DOHH2 (cell line): ENCODE results near the gene NCKAP5.

ENCODE experiments used
- H3F3A ChIP-seq: fragments of 200-600 bp; sonication (generic), shearing (Covaris generic); 2 replicates; pipeline ENCODE4 v1.6.0; 2016; ENCODE audit warnings: antibody characterized with exemption, mild to moderate bottlenecking; ENCODE audit not compliant: control insufficient read depth, insufficient read depth
- H3K27ac ChIP-seq: fragments of 200-600 bp; sonication (generic); 2 replicates; pipeline ENCODE4 v1.5.1; 2014; ENCODE audit warnings: low read depth, mild to moderate bottlenecking, low read length, moderate library complexity
- H3K27me3 ChIP-seq: fragments of 200-600 bp; sonication (generic); 2 replicates; pipeline ENCODE4 v1.6.1; 2014; ENCODE audit warnings: mild to moderate bottlenecking, low read length, mixed read lengths; ENCODE audit not compliant: control insufficient read depth
- H3K36me3 ChIP-seq: fragments of 200-600 bp; sonication (generic); 2 replicates; pipeline ENCODE4 v1.6.1; 2014; ENCODE audit warnings: mild to moderate bottlenecking, low read length, moderate library complexity, mixed read lengths; ENCODE audit not compliant: control insufficient read depth
- H3K4me1 ChIP-seq: fragments of 200-600 bp; sonication (generic); 2 replicates; pipeline ENCODE4 v1.6.1; 2014; ENCODE audit warnings: mild to moderate bottlenecking, low read length, mixed read lengths; ENCODE audit not compliant: control insufficient read depth
- H3K4me2 ChIP-seq: fragments of 200-600 bp; sonication (generic); 2 replicates; pipeline ENCODE4 v1.6.0; 2014; ENCODE audit warnings: mild to moderate bottlenecking, low read length, moderate library complexity
- H3K4me3 ChIP-seq: fragments of 200-600 bp; sonication (generic); 2 replicates; pipeline ENCODE4 v1.5.1; 2014; ENCODE audit warnings: mild to moderate bottlenecking, low read length, mixed read lengths
- H3K79me2 ChIP-seq: fragments of 200-600 bp; sonication (generic); 2 replicates; pipeline ENCODE4 v1.6.1; 2014; ENCODE audit warnings: mild to moderate bottlenecking, low read length, mixed read lengths; ENCODE audit not compliant: control insufficient read depth
- H3K9me2 ChIP-seq: fragments of 200-600 bp; sonication (generic); replicated peaks from 2 replicates; pipeline ENCODE4 v1.6.1; 2014; ENCODE audit warnings: mild to moderate bottlenecking, low read length, mixed read lengths; ENCODE audit not compliant: control insufficient read depth
- H3K9me3 ChIP-seq: fragments of 200-600 bp; sonication (generic); 2 replicates; pipeline ENCODE4 v1.6.1; 2014; ENCODE audit warnings: antibody characterized with exemption, low read length, mixed read lengths; ENCODE audit not compliant: control insufficient read depth, insufficient read depth
- H4K20me1 ChIP-seq: fragments of 200-600 bp; sonication (generic); 2 replicates; pipeline ENCODE4 v1.6.0; 2014; ENCODE audit warnings: low read depth, mild to moderate bottlenecking, antibody characterized with exemption, low read length, moderate library complexity; ENCODE audit not compliant: control insufficient read depth, insufficient read depth
- EZH2phosphoT487 ChIP-seq: fragments of 200-600 bp; sonication (generic); IDR thresholded peaks from 2 replicates; pipeline ENCODE4 v1.6.1; 2017; ENCODE audit warnings: borderline replicate concordance, mild to moderate bottlenecking, antibody characterized with exemption, low read length, moderate library complexity, mixed read lengths
- TF ChIP-seq, protein P1 (sequence below): fragments of 200-600 bp; sonication (generic); IDR thresholded peaks from one replicate; pipeline ENCODE4 v1.5.1; 2014; ENCODE audit warnings: antibody characterized with exemption, mild to moderate bottlenecking, low read depth, low read length; ENCODE audit not compliant: poor library complexity, severe bottlenecking

NCKAP5 gene

DNA sequence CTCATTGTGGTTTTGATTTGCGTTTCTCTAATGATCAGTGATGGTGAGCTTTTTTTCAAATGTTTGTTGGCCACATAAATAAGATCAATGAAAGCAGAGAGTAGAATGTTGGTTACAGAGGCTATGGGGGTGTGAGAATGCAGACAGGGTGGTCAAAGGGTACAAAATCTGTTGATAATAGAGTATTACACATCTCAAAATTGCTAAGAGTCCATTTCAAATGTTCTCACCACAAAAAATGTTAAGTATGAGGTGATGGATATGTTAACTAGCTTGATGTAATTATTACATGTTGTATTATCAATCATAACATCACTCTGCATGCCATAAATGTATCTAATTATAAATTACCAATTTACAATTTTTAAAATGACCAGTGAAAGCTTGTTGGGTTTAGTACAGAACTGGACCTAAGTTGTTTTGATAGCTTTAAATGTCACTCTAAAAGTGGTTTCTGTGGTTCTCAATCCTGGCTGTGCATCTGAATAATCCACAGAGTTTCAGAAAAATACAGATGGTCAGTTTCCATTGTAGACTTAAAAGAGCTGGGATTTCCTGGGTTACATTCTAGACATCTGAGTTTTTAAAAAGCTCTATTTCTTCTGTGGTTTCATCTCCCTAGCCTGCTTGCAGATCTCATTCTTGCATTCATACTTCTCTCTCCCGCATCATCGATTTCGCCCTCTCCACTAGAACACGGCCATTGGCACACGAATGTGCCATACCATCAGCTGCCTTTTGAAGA is 612.2 kb downstream of the NCKAP5 start:
- Histone ChIP-seq H4K20me1 (no peaks in the 10 kb centered on the region), H3K36me3 (no peaks in the 10 kb centered on the region), H3K9me3 (no peaks in the 10 kb centered on the region), H3K4me2 (no peak overlapping the region), H3K4me3 (no peak overlapping the region), H3K27ac (no peak overlapping the region), H3K9me2 (no peaks in the 10 kb centered on the region; the same call in 1 of the 2 replicates), H3K27me3 (no peaks in the 10 kb centered on the region), H3K79me2 (no peaks in the 10 kb centered on the region), H3K4me1 (no peaks in the 10 kb centered on the region), H3F3A (no peaks in the 10 kb centered on the region)
- TF ChIP-seq, protein P1, sequence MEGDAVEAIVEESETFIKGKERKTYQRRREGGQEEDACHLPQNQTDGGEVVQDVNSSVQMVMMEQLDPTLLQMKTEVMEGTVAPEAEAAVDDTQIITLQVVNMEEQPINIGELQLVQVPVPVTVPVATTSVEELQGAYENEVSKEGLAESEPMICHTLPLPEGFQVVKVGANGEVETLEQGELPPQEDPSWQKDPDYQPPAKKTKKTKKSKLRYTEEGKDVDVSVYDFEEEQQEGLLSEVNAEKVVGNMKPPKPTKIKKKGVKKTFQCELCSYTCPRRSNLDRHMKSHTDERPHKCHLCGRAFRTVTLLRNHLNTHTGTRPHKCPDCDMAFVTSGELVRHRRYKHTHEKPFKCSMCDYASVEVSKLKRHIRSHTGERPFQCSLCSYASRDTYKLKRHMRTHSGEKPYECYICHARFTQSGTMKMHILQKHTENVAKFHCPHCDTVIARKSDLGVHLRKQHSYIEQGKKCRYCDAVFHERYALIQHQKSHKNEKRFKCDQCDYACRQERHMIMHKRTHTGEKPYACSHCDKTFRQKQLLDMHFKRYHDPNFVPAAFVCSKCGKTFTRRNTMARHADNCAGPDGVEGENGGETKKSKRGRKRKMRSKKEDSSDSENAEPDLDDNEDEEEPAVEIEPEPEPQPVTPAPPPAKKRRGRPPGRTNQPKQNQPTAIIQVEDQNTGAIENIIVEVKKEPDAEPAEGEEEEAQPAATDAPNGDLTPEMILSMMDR: no peak
- TF ChIP-seq EZH2phosphoT487: no peak

DNA sequence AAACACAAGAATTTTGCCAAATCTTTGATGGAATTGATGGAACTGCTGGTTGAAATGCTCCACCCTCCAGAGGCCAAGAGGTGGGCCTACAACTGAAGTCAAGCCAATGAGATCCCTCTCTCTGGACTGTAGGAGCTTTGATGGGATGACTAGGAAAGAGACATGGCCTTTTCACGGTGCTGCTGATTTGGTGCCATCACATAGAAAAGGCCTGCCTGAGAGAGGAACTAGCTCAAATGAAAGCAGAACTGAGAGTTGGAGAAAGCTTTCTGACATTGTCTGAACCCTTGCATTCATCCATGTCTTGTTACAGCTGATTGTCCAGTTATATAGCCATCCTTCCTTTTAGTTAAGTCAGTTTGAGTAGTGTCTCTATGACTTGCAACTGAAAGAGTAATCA is 614.5 kb downstream of the NCKAP5 start:
- no peaks in the 10 kb centered on the region for H3K36me3 ChIP-seq
- no peaks in the 10 kb centered on the region for H3K4me1 ChIP-seq
- no peaks in the 10 kb centered on the region for H4K20me1 ChIP-seq
- no peak overlapping the region for H3K4me3 ChIP-seq
- H3K9me2 ChIP-seq: no peaks in the 10 kb centered on the region; the same call in 1 of the 2 replicates
- no peaks in the 10 kb centered on the region for H3F3A ChIP-seq
- no peaks in the 10 kb centered on the region for H3K27me3 ChIP-seq
- no peak overlapping the region for H3K4me2 ChIP-seq
- TF ChIP-seq EZH2phosphoT487: no peak
- TF ChIP-seq, protein P1: no peak
- no peaks in the 10 kb centered on the region for H3K9me3 ChIP-seq
- H3K27ac ChIP-seq: no peak overlapping the region
- H3K79me2 ChIP-seq: no peaks in the 10 kb centered on the region

DNA sequence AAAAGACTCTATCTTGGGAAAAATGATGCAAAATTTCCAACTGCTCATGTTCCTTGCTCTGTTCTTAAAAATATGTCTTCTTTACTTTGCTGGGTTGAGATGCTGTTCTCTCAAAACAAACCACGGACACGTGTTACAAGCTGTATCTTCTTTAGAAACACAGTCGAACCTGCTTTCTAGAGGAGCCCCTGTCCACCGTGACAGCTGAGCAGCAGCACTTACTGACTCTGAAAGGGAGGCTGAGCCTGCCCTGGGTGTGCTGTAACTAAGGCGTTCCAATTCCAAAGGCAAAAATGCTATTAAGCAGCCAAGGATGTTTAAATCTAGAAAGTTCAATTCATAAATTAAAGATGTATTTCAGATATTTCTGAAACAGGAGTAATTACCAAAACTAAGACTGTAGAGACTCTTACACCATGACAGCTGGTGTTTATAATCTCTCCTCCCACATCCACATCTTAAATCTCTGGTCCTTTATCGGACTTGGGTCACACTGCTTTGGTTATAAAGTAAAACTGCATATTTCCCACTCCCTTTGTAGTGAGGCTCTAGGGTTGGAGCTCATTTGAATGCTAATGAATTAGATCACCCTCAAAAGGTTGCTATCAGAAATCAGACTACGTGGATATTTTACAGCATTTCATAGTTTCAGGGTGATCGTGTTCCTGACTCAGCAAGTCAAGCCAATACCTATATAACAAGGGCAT is 617.1 kb downstream of the NCKAP5 start:
- TF ChIP-seq EZH2phosphoT487: no peak
- TF ChIP-seq, protein P1: no peak
- no peak overlapping the region for H3K27ac ChIP-seq

More for the DNA sequence above, 617.1 kb downstream of the NCKAP5 start:
- H3K36me3 ChIP-seq: no peaks in the 10 kb centered on the region
- no peaks in the 10 kb centered on the region for H3K9me3 ChIP-seq
- H3K27me3 ChIP-seq: no peaks in the 10 kb centered on the region
- H3K4me1 ChIP-seq: no peaks in the 10 kb centered on the region
- no peaks in the 10 kb centered on the region for H3K79me2 ChIP-seq
- no peaks in the 10 kb centered on the region for H3F3A ChIP-seq
- no peaks in the 10 kb centered on the region; the same call in 1 of the 2 replicates for H3K9me2 ChIP-seq
- no peak overlapping the region for H3K4me2 ChIP-seq
- no peak overlapping the region for H3K4me3 ChIP-seq
- no peaks in the 10 kb centered on the region for H4K20me1 ChIP-seq
